Stimulated activated CD4-positive, alpha-beta T cell treated with anti-CD3 and anti-CD28 coated beads, Interleukin-1b, Interleukin-23, amount 100 ng/mL, for 48 hours (primary cell): ENCODE results near the gene DNAJC18.
A peak's percentile ranks its signal among the peaks of the same experiment; 100 is the strongest.
"Not testable (repeated sequence)": the region's sequence is repeated elsewhere in the genome, so short reads cannot be mapped to it uniquely, and the experiment has no call there.

Experiments
- DNase-seq: peaks from one replicate; pipeline ENCODE4 v3.0.0-alpha.2; 2020

DNAJC18 gene

DNA sequence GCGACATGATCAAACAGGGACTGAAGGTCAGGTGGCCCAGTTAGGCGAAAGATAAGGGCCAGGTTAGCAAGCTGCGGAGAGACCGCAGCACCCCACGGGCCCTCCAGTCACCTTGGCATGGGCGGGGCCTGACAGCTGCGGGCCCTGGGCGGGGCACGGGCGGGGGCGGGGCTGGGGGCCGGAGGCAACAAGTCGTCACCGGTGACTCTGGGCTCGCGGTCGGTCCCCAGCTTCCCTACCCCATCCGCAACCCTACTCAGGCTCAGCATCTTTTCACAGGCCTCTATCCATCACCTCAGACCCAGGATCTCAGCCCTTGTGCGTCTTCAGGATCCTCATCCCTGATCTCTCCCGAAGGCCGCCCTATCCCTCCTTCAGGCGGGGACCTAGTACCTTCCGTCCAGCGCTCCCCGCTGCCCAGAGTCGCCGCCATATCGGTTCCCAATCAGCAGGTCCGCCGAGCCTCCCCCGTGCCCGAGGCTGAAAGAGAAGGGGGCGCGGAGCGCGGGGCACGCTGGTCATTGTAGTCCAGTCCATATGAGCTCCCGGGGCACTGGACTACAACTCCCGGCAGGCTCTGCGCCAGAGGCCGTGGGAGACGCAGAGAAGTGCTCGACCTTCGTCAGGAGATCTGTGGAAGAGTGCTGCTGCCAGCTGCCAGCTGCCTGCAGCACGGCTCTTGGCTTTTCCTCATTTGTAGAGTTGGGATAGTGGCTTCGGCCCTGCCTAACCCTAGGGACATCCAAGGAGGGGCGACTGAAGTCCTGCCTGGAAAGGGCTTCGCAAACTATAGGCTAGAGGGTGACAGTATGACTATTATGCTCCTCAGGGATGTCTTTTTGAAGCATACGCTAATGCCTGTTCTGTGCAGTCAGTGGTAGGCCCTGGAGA is at the start of gene DNAJC18:
Gene DNAJC18, minus strand, starts transcription at position 513 of the 891 bp plus-strand sequence. Its CDS starts 80 bp downstream, at position 433.
- peak; percentile 93 for DNase-seq

DNA sequence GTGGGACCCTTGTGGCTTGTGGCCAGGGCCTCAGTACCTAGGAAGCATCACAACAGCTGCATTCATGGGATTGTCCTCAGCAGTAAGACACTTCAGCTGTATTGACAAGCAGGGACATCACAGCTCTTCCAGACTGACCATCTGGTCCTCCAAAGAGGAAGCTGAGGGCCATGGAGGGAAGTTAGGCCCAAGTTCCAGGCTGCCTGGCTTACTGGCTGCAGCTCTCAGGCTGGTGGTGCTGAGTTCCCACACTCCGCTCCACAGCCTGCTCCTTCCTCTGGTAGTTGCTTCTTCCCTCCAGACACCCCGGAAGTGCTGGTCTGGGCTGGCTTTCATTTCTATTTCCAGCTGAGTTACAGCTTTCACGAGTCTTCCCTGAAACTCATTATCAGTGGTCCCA is 48.9 kb upstream of the DNAJC18 start:
- DNase-seq: no peak

DNA sequence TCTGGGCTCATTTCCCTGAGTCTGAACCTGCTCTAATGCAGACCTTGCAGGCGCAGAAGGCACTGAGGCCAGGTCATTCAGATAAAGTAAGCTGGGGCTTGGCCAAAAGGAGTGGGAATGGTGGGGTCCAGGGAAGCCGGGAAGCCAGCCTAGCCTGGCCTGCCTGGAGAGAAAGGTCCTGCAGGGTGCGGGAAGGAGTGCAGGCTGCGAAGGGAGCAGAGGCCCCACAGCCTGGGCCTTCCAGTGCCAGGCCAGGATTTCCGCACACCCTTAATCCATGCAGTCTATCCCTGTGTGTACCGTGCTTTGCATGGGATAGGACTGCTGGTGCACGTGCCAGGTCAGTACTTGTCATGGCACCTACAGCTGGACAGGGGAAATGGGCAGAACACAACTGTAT is 46.9 kb upstream of the DNAJC18 start:
- DNase-seq: no peak

DNA sequence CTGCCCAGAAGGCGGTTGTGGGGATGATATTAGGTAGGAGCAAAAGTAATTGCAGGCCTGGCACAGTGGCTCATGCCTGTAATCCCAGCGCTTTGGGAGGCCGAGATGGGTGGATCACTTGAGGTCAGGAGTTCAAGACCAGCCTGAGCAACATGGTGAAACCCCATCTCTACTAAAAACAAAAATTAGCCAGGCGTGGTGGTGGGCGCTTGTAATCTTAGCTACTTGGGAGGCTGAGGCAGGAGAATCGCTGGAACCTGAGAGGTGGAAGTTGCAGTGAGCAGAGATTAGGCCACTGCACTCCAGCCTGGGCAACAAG is 43.5 kb upstream of the DNAJC18 start:
- DNase-seq: not testable (repeated sequence)

DNA sequence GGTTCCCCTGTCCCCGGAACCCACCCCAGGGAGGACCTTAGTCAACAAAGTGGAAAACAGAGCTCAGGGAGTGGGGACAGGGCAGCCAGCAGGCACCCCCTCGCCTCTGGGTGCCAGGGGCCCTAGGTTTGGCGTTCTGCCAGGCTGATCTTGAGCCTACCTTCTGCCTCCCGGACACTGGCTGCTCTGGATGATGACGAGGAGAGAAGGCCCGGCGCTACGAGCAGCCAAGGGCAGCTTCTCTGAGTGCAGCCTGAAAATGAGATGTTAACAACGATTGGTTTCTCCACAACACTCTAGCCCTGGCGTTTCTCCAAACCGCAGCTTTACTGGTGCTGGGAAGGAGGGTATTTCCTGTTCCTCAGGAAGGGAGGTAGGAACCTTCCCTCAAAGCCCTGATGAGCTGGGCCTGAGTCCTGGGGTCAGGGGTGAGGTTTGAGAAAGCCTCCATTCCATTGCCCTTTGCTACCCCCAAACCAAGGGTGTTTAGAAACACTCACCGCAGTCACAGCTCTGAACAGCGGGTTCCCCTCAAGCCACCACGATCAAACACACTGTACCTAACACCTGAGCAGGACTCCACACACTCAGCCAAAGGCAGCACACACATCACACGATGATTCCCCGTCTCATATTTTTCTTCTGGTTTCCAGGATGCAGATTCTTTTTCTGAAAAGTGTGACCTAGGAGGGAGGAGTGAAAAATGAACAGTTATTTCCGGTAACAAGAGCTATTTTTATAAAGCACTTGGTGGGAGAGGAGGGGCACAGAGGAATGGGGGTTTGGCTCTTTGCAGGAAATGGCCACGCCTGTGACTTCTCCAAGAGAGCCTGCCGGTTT is 42.9 kb upstream of the DNAJC18 start, which contains the start of gene STING1:
Gene STING1, minus strand, starts transcription at position 709 of the 840 bp plus-strand sequence. CDS start 1,054 bp downstream, outside the sequence.
- peak; percentile 68 for DNase-seq

DNA sequence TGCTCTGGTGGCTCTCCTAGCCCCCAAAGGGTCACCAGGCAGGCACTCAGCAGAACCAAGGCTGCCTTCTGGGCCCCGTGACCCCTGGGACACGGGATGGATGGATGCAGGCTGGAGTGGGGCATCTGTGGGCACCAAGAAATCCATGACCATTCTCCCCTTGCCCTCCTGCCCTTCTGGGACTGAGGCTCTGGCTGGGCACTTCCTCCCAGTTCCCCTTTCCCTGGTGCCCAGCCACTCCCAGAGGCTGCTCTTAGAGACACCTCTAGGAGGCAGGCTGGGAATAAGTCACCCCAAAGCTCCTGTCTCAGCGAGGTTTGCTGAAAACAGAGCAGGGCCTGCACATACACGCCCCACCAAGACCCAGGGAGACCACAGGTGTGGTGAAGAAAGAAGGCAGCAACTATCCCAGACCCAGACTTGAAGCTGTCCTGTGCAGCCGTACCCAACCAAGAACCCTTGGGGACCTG is 42.3 kb upstream of the DNAJC18 start:
- DNase-seq: peak; percentile 35

DNA sequence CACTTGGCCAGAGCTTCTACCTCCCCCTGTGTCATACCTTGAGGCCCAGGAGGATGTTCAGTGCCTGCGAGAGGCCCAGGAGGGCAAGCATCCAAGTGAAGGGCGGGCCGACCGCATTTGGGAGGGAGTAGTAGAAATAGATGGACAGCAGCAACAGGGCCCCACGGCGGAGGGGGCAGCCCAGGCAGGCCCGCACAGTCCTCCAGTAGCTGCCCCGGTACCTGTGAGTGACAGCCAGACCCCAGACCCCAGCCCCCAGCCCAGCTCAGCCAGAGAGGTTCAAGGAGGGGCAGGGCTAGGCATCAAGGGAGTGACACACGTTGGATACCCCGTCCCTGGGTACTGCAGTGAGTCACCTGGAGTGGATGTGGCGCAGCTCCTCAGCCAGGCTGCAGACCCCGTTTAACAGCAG is 41.8 kb upstream of the DNAJC18 start:
- peak; percentile 63 for DNase-seq

DNA sequence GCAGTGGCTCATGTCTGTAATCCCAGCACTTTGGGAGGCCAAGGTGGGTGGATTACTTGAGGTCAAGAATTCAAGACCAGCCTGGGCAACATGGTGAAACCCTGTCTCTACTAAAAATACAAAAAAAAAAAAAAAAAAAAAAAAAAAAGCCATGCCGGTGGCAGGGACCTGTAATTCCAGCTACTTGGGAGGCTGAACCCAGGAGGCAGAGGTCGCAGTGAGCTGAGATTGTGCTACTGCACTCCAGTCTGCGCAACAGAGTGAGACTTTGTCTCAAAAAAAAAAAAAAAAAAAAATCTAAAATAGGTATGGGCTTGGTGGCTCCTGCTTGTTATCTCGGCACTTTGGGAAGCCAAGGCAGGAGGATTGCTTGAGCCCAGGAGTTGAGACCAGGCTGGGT is 40.4 kb upstream of the DNAJC18 start:
- DNase-seq: not testable (repeated sequence)

DNA sequence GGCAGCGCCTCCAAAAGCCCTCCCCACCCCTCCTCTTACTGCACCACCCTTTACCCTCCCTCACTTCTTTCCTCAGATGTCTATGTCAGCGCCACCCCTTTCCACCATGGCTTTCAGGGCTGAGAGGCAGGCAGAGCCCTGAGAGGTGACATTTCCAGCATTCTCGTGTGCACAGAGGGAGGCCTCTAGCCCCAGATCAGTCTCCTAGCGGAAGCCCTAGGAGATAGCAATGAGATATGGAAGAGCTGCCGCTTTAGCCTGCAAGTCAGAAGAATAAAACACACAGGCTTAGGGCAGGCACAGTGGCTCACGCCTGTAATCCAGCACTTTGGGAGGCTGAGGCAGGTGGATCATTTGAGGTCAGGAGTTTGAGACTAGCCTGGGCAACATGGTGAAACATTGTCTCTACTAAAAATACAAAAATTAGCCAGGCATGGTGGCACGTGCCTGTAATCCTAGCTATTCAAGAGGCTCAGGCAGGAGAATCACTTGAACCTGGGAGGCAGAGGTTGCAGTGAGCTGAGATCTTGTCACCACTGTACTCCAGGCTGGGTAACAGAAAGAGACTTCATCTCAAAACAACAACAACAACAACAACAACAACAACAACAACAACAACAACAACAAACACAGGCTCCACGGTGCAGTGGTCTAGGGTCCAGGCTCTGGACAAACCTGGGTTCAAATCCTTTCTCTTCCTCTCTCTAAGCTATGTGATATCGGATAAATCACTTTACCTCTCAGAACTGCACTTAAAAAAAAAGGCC is 39.5 kb upstream of the DNAJC18 start:
- not testable (repeated sequence) for DNase-seq

DNA sequence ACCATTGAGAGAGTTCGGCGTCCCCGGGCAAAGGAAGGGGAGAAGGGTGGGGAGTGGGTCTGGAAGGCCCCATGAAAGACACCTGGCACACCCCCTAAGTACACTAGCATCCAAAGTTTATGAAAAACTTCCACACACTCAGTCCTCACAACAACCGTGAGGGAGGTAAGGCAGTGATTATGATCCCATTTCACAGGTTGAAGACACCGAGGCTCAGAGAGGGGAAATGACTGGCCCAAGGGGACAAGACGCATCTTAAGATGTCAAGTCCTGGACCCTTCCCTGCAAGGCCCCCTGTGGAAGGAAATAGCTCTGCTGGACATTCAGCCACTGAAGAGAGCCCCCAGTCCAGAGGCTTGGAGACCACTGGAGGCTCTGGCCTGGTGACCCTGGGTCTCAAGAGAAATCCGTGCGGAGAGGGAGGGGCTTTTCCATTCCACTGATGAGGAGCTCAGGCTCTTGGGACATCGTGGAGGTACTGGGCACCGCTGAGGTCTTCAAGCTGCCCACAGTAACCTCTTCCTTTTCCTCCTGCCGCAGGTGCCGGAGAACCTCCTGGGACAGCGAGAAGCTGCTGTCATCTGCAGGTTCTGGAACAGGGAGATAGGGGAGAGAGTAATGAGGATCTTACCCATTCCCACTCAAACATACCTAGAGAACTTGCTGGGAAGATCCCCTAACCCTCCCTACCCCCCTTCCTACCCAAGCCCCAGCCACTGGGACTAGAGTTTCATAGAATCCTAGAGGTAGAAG is 36.7 kb upstream of the DNAJC18 start:
- DNase-seq: no peak

DNA sequence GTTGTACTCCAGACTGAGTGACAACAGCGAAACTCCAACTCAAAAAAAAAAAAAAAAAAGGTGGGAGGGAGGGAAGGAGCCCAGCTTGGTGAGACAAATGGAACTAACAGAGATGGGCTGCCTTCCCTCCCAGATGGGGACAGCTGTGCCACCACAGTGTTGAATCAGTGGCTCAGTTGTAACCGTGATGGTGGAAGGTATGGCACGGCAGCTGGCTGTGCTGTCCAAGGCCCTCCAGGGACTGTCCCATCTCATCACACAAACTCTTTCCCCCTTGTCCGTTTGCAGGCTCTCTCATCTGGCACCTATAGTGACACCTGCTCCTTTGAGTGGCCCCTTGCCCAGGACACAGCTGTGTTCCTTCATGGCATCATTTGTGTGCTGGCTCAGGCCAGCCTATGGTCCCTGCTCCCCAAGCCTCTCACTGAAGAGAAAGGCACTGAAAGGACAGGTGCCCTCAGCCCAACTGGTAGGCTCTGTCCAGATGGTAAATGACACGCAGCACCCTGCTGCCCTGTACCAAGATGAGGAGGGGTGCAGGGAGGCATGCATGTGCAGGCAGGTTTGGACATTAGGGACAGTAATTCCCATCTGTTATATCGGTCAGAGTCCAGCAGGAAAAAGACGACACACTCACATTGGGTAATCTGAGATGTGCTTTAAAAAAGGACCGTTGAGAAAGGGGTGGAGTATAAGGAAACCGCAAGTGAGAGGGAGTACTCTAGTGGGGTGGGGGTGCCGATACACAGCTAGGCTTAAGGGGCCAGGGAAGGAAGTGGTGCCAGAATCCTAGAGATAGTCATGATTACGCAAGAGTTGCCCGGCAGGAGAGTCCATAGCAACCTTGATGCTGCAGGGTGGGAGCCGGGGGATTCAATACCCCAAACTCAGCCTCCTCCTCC is 35.8 kb upstream of the DNAJC18 start:
- DNase-seq: no peak

DNA sequence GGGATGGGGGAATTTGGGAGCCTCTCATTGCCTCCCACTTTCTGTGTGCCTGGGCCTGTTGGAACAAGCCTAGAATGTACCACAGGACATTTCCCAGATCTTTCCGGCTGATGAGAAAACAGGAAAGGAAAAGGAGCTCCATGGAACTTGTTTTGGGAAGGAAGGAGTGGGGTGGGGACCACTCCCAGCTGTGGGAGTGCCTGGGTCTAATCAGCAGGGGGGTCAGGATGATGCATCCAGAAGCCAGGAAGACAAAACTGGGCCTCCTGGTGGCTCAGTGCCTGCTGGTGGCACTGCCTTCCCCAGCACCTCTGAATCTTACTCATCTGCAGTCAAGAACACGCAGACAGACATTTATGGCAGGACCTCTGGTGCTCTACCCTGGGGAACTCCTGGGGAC is 34.2 kb upstream of the DNAJC18 start:
- DNase-seq: no peak

DNA sequence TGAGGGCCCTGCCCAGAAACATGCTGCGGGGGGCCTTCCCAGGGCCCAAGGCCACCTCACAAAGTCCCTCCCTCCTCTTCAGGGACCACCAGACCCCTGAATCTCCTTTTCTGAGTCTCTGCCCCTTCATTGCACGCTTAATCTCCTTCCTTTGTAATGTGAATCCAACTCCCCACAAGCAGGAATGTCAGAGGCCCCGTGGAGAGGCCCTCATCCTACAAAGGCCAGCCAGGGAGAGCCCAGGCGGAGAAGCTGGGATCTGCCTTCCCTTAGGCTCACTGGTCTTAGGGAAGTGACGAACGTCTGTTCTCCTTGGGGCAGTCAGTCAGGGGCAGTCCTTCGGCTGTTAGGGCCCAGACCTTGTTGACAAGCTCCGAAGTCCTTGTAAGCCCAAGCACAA is 33.8 kb upstream of the DNAJC18 start:
- no peak for DNase-seq

DNA sequence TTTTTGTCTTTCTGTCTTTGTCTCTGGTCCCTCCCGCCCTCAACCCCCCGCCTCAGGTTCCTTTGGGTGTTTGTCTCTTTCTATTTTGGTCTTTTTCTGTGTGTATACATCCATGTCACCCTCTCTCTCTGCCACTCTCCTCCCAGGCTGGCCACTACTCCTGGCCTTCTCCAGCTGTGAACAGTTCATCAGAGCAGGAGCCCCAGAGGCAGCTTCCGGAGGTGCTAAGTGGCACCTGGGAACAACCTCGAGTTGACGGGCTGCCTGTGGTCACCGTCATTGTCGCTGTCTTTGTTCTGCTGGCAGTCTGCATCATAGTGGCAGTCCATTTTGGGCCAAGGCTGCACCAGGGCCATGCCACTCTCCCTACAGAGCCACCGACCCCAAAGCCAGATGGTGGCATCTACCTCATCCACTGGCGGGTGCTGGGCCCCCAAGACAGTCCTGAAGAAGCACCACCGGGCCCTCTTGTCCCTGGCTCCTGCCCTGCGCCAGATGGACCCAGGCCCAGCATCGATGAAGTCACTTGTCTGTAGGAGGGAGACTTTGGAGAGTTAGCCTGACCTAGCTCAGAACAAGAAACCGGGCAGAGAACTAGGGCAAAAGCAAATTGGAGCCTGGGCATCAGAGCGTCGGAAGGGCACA is 33.2 kb upstream of the DNAJC18 start:
- no peak for DNase-seq

DNA sequence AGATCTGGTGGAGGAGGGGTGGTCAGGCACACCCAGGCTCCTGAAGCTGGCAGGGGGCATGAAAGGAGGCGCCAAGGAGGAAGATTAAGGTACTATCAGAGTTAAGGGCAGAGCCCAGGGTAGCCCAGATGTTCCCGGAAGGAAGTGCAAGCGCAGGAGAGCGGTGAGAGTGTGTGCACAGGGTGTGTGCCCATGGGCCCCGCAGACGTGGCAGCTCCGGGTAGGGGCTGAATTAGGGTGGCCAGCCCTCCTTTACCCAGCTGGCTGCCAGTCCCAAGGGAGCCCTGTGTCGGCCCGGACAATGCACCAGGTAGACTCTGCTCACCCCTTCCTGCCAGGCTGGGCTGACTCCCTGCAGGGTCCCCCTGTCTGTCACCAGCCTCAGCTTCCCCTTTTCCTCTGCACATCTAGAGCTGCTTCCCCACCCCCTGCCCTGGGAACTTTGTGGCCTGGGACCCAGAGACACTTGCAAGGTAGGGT is 31.5 kb upstream of the DNAJC18 start, which contains the start of gene SMIM33:
Gene SMIM33, plus strand, starts transcription at position 184 of the 480 bp plus-strand sequence. Its CDS starts 118 bp downstream, at position 302.
- peak; percentile 33 for DNase-seq

DNA sequence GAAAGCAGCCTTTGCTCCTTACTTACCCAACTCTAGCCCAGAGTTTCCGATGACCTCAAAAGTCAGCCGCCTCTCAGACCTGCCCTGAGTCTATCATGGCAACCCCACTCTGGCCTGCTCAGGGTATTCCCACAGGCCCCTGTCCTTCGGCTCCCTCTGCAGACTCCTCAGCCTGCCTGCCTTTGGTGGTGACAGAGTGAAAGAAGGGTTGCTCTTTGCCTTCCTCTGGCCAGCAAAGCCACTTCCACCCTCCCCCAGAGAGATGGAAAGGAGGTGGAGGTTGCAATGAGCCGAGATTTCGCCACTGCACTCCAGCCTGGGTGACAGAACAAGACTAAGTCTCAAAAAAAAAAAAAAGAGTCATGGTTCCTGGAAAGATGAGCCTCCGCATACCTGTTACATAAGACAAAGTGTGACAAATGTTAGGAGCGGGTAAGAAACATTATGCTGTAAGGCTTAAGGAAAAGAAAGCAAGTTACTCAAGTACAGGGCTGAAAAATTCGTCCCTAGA is 29.2 kb upstream of the DNAJC18 start:
- DNase-seq: peak; percentile 37

DNA sequence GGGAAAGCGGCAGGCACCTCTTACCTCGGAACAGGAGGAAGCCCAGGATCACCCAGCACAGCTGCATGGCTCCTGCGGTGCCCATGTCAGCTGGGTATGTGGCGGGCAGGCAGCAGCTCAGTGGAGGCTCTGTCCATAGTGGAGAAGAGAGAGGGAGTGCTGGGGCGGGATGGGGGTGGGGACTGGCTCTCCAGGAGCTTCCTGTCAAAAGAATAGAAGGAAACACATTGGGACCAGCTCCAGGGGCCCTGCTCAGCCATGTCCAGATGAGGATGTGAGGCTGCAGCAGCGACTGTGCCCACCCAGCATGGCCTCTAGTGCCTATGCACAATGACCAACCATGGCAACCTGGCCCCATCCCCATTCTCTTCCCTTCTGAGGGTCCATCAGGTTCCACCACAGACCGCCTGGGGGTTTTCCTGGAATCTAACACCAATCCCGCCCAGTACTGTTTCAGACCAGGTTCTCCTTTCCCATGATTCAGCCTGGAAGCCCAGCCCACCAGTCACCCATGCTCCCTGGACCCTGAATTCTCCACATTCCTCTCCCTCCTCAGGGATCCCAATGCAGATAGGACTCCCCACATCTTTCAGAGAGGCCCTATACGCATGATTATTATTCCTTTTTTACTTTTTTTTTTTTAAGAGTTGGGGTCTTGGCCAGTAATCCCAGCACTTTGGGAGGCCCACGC is 23.4 kb upstream of the DNAJC18 start, which contains the start of gene ECSCR:
Gene ECSCR, minus strand, starts transcription at position 158 of the 691 bp plus-strand sequence. Its CDS starts 73 bp downstream, at position 85.
- DNase-seq: no peak

DNA sequence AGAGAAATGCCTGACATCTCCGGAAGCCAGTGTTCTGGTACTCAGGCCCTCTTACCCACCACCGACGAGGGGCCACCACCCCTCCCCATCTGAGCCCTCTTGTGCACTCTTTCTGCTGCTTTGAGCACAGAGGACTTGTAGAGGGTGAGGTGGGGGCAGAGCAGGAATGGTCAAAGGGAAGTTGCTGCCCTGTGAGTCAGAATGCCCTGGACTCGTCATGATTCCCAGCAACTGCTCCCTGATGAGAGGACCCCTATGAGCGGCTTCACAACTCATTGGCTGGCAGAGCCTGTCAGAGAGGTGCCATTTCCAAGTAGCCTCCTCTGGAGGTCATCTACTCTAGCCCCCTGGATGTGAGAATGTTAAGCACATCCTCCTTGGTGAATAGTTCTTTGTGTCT is 22.4 kb upstream of the DNAJC18 start:
- no peak for DNase-seq

DNA sequence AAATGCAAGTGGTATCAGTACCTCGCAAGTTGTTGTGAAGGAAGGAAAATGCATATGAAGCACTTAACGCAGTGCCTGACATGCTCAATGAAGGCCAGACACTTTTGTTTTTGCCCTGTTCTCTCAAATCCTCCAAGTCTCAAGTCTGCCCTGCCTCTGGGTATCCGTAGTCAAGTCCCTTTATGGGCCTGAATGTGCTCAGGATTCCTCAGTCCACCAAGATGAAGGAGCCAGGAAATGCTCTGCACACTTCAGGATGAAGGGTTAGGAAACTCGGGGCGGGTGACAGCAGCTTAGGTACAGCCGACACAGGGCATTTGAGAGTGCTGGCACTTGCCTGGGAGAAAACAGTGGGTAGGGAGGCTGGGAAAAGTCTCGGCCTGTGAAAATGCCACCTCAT is 21.9 kb upstream of the DNAJC18 start:
- DNase-seq: no peak
